Activated CD8-positive, alpha-beta memory T cell treated with anti-CD3 and anti-CD28 coated beads for 36 hours (primary cell): ENCODE results near the gene PTCD1. TPM values are rescaled to one million over a fixed set of nuclear protein-coding genes. Genes with fewer than 3 reads are reported as not detected.

ENCODE experiments used
- total RNA-seq, 2 experiments: library from RNA; stranded (reverse); gene quantifications; one replicate each; pipeline ENCODE4 v1.2.3, GENCODE V29; 2021

PTCD1 gene
- total RNA-seq, 2 experiments from 2014 or later = 6.0 to 7.0 TPM

Other genes starting within 250 kb of the PTCD1 start
- gene KPNA7, start 230.7 kb downstream of the PTCD1 start, total RNA-seq = not detected
- gene MYH16, start 166.0 kb downstream of the PTCD1 start, total RNA-seq = not detected
- gene ARPC1A, start 112.9 kb downstream of the PTCD1 start, total RNA-seq = 10 to 100 TPM; 77.9 to 80.4 TPM
- 100 to 1,000 TPM; 267 to 276 TPM for gene ARPC1B, start 64.1 kb downstream of the PTCD1 start, total RNA-seq
- gene PDAP1, start 30.2 kb downstream of the PTCD1 start, total RNA-seq = 100 to 1,000 TPM; 207 to 213 TPM
- 100 to 1,000 TPM; 173 to 180 TPM for gene BUD31, start 29.8 kb downstream of the PTCD1 start, total RNA-seq
- gene CPSF4, start 145 bp upstream of the PTCD1 start, total RNA-seq = 10 to 100 TPM; 65.2 to 65.4 TPM
- 100 to 1,000 TPM; 473 to 493 TPM for gene ATP5MF, start 27.4 kb upstream of the PTCD1 start, total RNA-seq
- gene ZNF789, start 34.1 kb upstream of the PTCD1 start, total RNA-seq = 10 to 100 TPM; 13.1 to 14.4 TPM
- 10 to 100 TPM; 27.2 to 31.2 TPM for gene ZNF394, start 61.5 kb upstream of the PTCD1 start, total RNA-seq
- gene ZKSCAN5, start 65.9 kb upstream of the PTCD1 start, total RNA-seq = 1 to 10 TPM; 8.6 to 9.0 TPM
- gene FAM200A, start 113.3 kb upstream of the PTCD1 start, total RNA-seq = 1 to 10 TPM; 7.1 to 7.3 TPM
- gene ZNF655, start 119.8 kb upstream of the PTCD1 start, total RNA-seq = 10 to 100 TPM; 54.9 to 57.1 TPM
- gene TMEM225B, start 159.5 kb upstream of the PTCD1 start, total RNA-seq = under 1 TPM; 0.80 to 0.86 TPM
- gene ZSCAN25, start 178.1 kb upstream of the PTCD1 start, total RNA-seq = 10 to 100 TPM; 24.8 to 27.8 TPM
- under 1 TPM in 1 of 2 experiments, not detected in 1; 0.08 TPM for gene CYP3A5, start 241.2 kb upstream of the PTCD1 start, total RNA-seq